Upper lobe of left lung (tissue), 4 donors: ENCODE data around the gene FOXO6.

Source experiments
- CTCF ChIP-seq, 6 experiments: fragments of 450-650 bp in 4 of 6; fragments of 200-600 bp in 2 of 6; sonication (generic) in 2 of 6; IDR thresholded peaks; one replicate each; pipeline ENCODE4 v1.5.1; 2016 to 2019; ENCODE audit warnings: antibody characterized with exemption in 6 of 6
- POLR2AphosphoS5 ChIP-seq, 2 donors: sonication (generic); formaldehyde crosslinking; IDR thresholded peaks; one replicate each; pipeline ENCODE4 v1.5.1; 2017; ENCODE audit warnings: antibody characterized with exemption in 2 of 2

GRCh38 chr1:41359211-41360073, 1.8 kb upstream of the FOXO6 start:
- TF ChIP-seq CTCF (IDR thresholded peaks at IDR 0.05) (no peak), POLR2AphosphoS5 (IDR thresholded peaks at IDR 0.05) (no peak)
